Vagina (tissue), 2 donors: ENCODE results near the gene PTPRD.

Source experiments
- CTCF ChIP-seq, 3 experiments: fragments of 450-650 bp in 2 of 3; fragments of 200-600 bp in 1 of 3; sonication (generic) in 1 of 3; IDR thresholded peaks; one replicate each; pipeline ENCODE4 v1.5.1; 2017 to 2019; ENCODE audit warnings: antibody characterized with exemption in 3 of 3, mild to moderate bottlenecking in 2 of 3, moderate library complexity in 2 of 3
- POLR2A ChIP-seq, 2 donors: fragments of 450-650 bp; IDR thresholded peaks; one replicate each; pipeline ENCODE4 v1.6.1; 2017; ENCODE audit warnings: antibody characterized with exemption in 2 of 2, mild to moderate bottlenecking in 2 of 2, moderate library complexity in 2 of 2

- TF ChIP-seq POLR2A (IDR thresholded peaks at IDR 0.05) (no peak), CTCF (IDR thresholded peaks at IDR 0.05) (no peak)
Observed at GRCh38 chr9:8809741-8810140, 1803.1 kb downstream of the PTPRD start.
